HG02870 (cell line): ENCODE measurements around the gene MXRA7.
"Not testable (repeated sequence)": the region's sequence is repeated elsewhere in the genome, so short reads cannot be mapped to it uniquely, and the experiment has no call there.

Experiments
- ATAC-seq: cut with Tn5 transposase; IDR thresholded peaks from one replicate; pipeline ENCODE4 v1.9.1; 2021; ENCODE audit warnings: mild to moderate bottlenecking, moderate library complexity; ENCODE audit not compliant: unreplicated experiment

MXRA7 gene

GRCh38 chr17:76716146-76716838, 5.5 kb upstream of the MXRA7 start:
- no peak for ATAC-seq

- no peak for ATAC-seq
These were observed 4.7 kb upstream of the MXRA7 start for GRCh38 chr17:76715496-76715830.

- no peak for ATAC-seq
These were observed 4.2 kb upstream of the MXRA7 start for GRCh38 chr17:76714822-76715495.

- no peak for ATAC-seq
These were observed 3.6 kb upstream of the MXRA7 start for GRCh38 chr17:76714336-76714735.

- no peak for ATAC-seq
These were observed 3.0 kb upstream of the MXRA7 start for GRCh38 chr17:76713765-76714164.

GRCh38 chr17:76712321-76712720, 1.6 kb upstream of the MXRA7 start:
- ATAC-seq = not testable (repeated sequence)

GRCh38 chr17:76709951-76710862, 558 bp downstream of the MXRA7 start:
- not testable (repeated sequence) for ATAC-seq

- ATAC-seq = no peak
These were observed 1.5 kb downstream of the MXRA7 start for GRCh38 chr17:76709077-76709950.

GRCh38 chr17:76707985-76708807, 2.6 kb downstream of the MXRA7 start:
- ATAC-seq = no peak

- ATAC-seq = no peak
These were observed 3.9 kb downstream of the MXRA7 start for GRCh38 chr17:76706817-76707216.

GRCh38 chr17:76704805-76705204, 6.0 kb downstream of the MXRA7 start:
- ATAC-seq = no peak

- no peak for ATAC-seq
These were observed 7.7 kb downstream of the MXRA7 start for GRCh38 chr17:76702941-76703637.

GRCh38 chr17:76702076-76702475, 8.7 kb downstream of the MXRA7 start:
- ATAC-seq = no peak

GRCh38 chr17:76701471-76701967, 9.2 kb downstream of the MXRA7 start:
- no peak for ATAC-seq

GRCh38 chr17:76700617-76701470, 9.9 kb downstream of the MXRA7 start:
- no peak for ATAC-seq

- no peak for ATAC-seq
These were observed 10.5 kb downstream of the MXRA7 start for GRCh38 chr17:76700270-76700616.

- not testable (repeated sequence) for ATAC-seq
These were observed 12.2 kb downstream of the MXRA7 start for GRCh38 chr17:76698466-76698977.
